H1 (cell line): Measurements from ENCODE around the gene AP3S1. TPM values are rescaled to one million over a fixed set of nuclear protein-coding genes. Genes with fewer than 3 reads are reported as not detected.

ENCODE experiments used
- CTCF ChIA-PET: fragments of 300-600 bp; sonication (Branson Sonifier 250); formaldehyde crosslinking; loops from one replicate; lab custom pipeline; 2021; ENCODE audit not compliant: partially characterized antibody; lab: Charles Lee
- POLR2A ChIA-PET: fragments of 300-600 bp; sonication (Branson Sonifier 250); formaldehyde crosslinking; loops from one replicate; lab custom pipeline; 2021; ENCODE audit warnings: inconsistent platforms; ENCODE audit not compliant: partially characterized antibody; lab: Charles Lee
- DNase-seq, 2 experiments: peaks; one replicate each; pipeline versions ENCODE4 v3.0.0 to v3.0.0-alpha.2; 2010 to 2022; ENCODE audit warnings: low spot score in 2 of 2, low read depth in 1 of 2, mixed read lengths in 1 of 2
- FAIRE-seq: peaks from 2 replicates; lab custom pipeline; 2011; peaks lifted over from hg19 to GRCh38; lab: Jason Lieb, UNC
- H2AFZ ChIP-seq: 2 replicates; pipeline ENCODE4 v1.8.1; 2012; ENCODE audit warnings: low read length, inconsistent platforms
- H2AK5ac ChIP-seq: 2 replicates; pipeline ENCODE4 v1.6.1; 2013; ENCODE audit warnings: low read depth, low read length
- H2BK120ac ChIP-seq: replicated peaks from 2 replicates; pipeline ENCODE3; 2013; ENCODE audit warnings: low read depth, low read length, inconsistent platforms
- H2BK12ac ChIP-seq: 2 replicates; pipeline ENCODE4 v1.6.1; 2013; ENCODE audit warnings: low read depth, low read length
- H2BK15ac ChIP-seq: 2 replicates; pipeline ENCODE4 v1.6.1; 2013; ENCODE audit warnings: low read length
- H2BK20ac ChIP-seq: 2 replicates; pipeline ENCODE4 v1.6.1; 2013; ENCODE audit warnings: low read length
- H2BK5ac ChIP-seq: 2 replicates; pipeline ENCODE4 v1.6.1; 2013; ENCODE audit warnings: low read depth, low read length
- H3K14ac ChIP-seq: 2 replicates; pipeline ENCODE4 v1.6.1; 2013; ENCODE audit warnings: inconsistent platforms; ENCODE audit not compliant: insufficient read length
- H3K18ac ChIP-seq: 2 replicates; pipeline ENCODE4 v1.6.1; 2013; ENCODE audit warnings: low read length; ENCODE audit errors: extremely low read depth
- H3K23ac ChIP-seq: 2 replicates; pipeline ENCODE4 v1.6.1; 2013; ENCODE audit warnings: inconsistent platforms; ENCODE audit not compliant: insufficient read length
- H3K23me2 ChIP-seq: 2 replicates; pipeline ENCODE4 v1.6.1; 2013; ENCODE audit warnings: low read depth, low read length
- H3K27ac ChIP-seq: 2 replicates; pipeline ENCODE4 v1.6.1; 2011; ENCODE audit warnings: low read depth, low read length, inconsistent platforms
- H3K27me3 ChIP-seq, 4 experiments: replicated peaks in 1 of 4; 1 replicate in 1 of 4; 2 replicates in 3 of 4; pipeline versions ENCODE4 v1.6.1 to v1.8.1; 2011 to 2013; ENCODE audit warnings: low read length in 3 of 4, mild to moderate bottlenecking in 3 of 4, inconsistent platforms in 2 of 4, mixed read lengths in 2 of 4, moderate library complexity in 1 of 4; ENCODE audit not compliant: control insufficient read depth in 3 of 4, insufficient read depth in 3 of 4; ENCODE audit errors: extremely low read depth in 1 of 4
- H3K36me3 ChIP-seq, 4 experiments: 2 replicates each; pipeline versions ENCODE4 v1.6.1 to v1.8.1; 2011 to 2013; ENCODE audit warnings: mild to moderate bottlenecking in 4 of 4, low read length in 3 of 4, moderate library complexity in 2 of 4, control low read depth in 1 of 4, inconsistent platforms in 1 of 4; ENCODE audit not compliant: insufficient read depth in 4 of 4, control insufficient read depth in 2 of 4
- H3K4ac ChIP-seq: replicated peaks from 2 replicates; pipeline ENCODE3; 2013; ENCODE audit warnings: low read length, low read depth, mixed read lengths, inconsistent platforms; ENCODE audit not compliant: insufficient read length
- H3K4me1 ChIP-seq, 4 experiments: replicated peaks in 1 of 4; 1 replicate in 1 of 4; 2 replicates in 3 of 4; pipeline versions ENCODE4 v1.6.1 to v1.8.1; 2011 to 2013; ENCODE audit warnings: low read length in 3 of 4, inconsistent platforms in 2 of 4, mixed read lengths in 1 of 4; ENCODE audit not compliant: insufficient read depth in 4 of 4, control insufficient read depth in 3 of 4
- H3K4me2 ChIP-seq, 2 experiments: 2 replicates each; pipeline versions ENCODE4 v1.6.1 to v1.8.1; 2011 to 2013; ENCODE audit warnings: low read depth in 2 of 2, low read length in 2 of 2, control low read depth in 1 of 2, inconsistent platforms in 1 of 2, mild to moderate bottlenecking in 1 of 2; ENCODE audit not compliant: insufficient read depth in 1 of 2
- H3K4me3 ChIP-seq, 4 experiments: fragments of 200-600, 300-600 bp in 1 of 4; sonication (generic), shearing (Covaris generic), sonication (Bioruptor Twin) in 1 of 4; 2 replicates each; pipeline versions ENCODE4 v1.5.1 to v1.8.1; 2011 to 2016; ENCODE audit warnings: low read length in 4 of 4, low read depth in 3 of 4, control low read depth in 2 of 4, inconsistent platforms in 2 of 4, mild to moderate bottlenecking in 2 of 4, mixed read lengths in 1 of 4, moderate library complexity in 1 of 4; ENCODE audit not compliant: insufficient read depth in 2 of 4; ENCODE audit errors: extremely low read depth in 1 of 4
- H3K56ac ChIP-seq: replicated peaks from 2 replicates; pipeline ENCODE3; 2013; ENCODE audit warnings: low read depth, mild to moderate bottlenecking, mixed read lengths, low read length, inconsistent platforms; ENCODE audit not compliant: insufficient read length
- H3K79me1 ChIP-seq: 2 replicates; pipeline ENCODE4 v1.6.1; 2013; ENCODE audit warnings: low read depth, low read length, control low read depth
- H3K79me2 ChIP-seq, 2 experiments: 2 replicates each; pipeline versions ENCODE4 v1.6.1 to v1.8.1; 2012 to 2013; ENCODE audit warnings: low read length in 2 of 2, mild to moderate bottlenecking in 2 of 2, inconsistent platforms in 1 of 2; ENCODE audit not compliant: insufficient read depth in 2 of 2, control insufficient read depth in 1 of 2
- H3K9ac ChIP-seq, 4 experiments: replicated peaks in 1 of 4; 1 replicate in 1 of 4; 2 replicates in 3 of 4; pipeline versions ENCODE4 v1.6.1 to v1.8.1; 2011 to 2013; ENCODE audit warnings: low read depth in 3 of 4, low read length in 3 of 4, control low read depth in 2 of 4, mild to moderate bottlenecking in 2 of 4, moderate library complexity in 2 of 4, inconsistent platforms in 1 of 4; ENCODE audit errors: extremely low read depth in 1 of 4
- H3K9me3 ChIP-seq, 2 experiments: 2 replicates each; pipeline versions ENCODE4 v1.6.1 to v1.8.1; 2012 to 2013; ENCODE audit warnings: mild to moderate bottlenecking in 2 of 2, moderate library complexity in 2 of 2, control low read depth in 1 of 2, inconsistent platforms in 1 of 2, low read depth in 1 of 2, low read length in 1 of 2, mixed read lengths in 1 of 2; ENCODE audit not compliant: insufficient read depth in 2 of 2
- H4K20me1 ChIP-seq, 2 experiments: replicated peaks in 1 of 2; 2 replicates each; pipeline versions ENCODE3 to v1.8.1; 2011 to 2013; ENCODE audit warnings: inconsistent platforms in 2 of 2, low read length in 2 of 2, mild to moderate bottlenecking in 1 of 2; ENCODE audit not compliant: insufficient read depth in 2 of 2, control insufficient read depth in 1 of 2
- H4K5ac ChIP-seq: 2 replicates; pipeline ENCODE4 v1.6.1; 2013; ENCODE audit warnings: low read length, low read depth, mixed read lengths, inconsistent platforms; ENCODE audit not compliant: insufficient read length
- H4K8ac ChIP-seq: 2 replicates; pipeline ENCODE4 v1.8.0; 2013; ENCODE audit warnings: mild to moderate bottlenecking, moderate library complexity, low read length, inconsistent platforms; ENCODE audit not compliant: insufficient read depth; ENCODE audit errors: extremely low read depth
- H4K91ac ChIP-seq: replicated peaks from 2 replicates; pipeline ENCODE3; 2013; ENCODE audit warnings: low read length, mixed read lengths, inconsistent platforms; ENCODE audit not compliant: insufficient read length
- ASH2L ChIP-seq: fragments of 200-600, 300-600 bp; sonication (generic); IDR thresholded peaks from one replicate; pipeline ENCODE4 v1.7.1; 2017; ENCODE audit warnings: low read length
- GTF2F1 ChIP-seq: IDR thresholded peaks from 2 replicates; pipeline ENCODE4 v1.6.1; 2012; ENCODE audit warnings: low read depth, low read length, improper control_type of control experiment, borderline replicate concordance
- KDM1A ChIP-seq: fragments of 200-600, 300-600 bp; sonication (generic); IDR thresholded peaks from 2 replicates; pipeline ENCODE4 v1.7.1; 2016; ENCODE audit warnings: mild to moderate bottlenecking, low read length, borderline replicate concordance
- NANOG ChIP-seq: IDR thresholded peaks from 2 replicates; pipeline ENCODE4 v1.6.1; 2011; ENCODE audit warnings: low read length, low read depth, mild to moderate bottlenecking, inconsistent platforms; ENCODE audit not compliant: insufficient read depth, poor library complexity, severe bottlenecking
- POLR2A ChIP-seq, 2 experiments: IDR thresholded peaks; 1 replicate in 1 of 2; 2 replicates in 1 of 2; pipeline ENCODE4 v1.6.1; 2011; ENCODE audit warnings: low read depth in 2 of 2, low read length in 2 of 2, mild to moderate bottlenecking in 2 of 2; ENCODE audit errors: control extremely low read depth in 1 of 2
- SIN3A ChIP-seq, 2 experiments: IDR thresholded peaks in 1 of 2; conservative IDR thresholded peaks in 1 of 2; 2 replicates each; pipeline ENCODE4 v1.6.1; 2011 to 2012; ENCODE audit warnings: low read length in 2 of 2, improper control_type of control experiment in 1 of 2, low read depth in 1 of 2, mild to moderate bottlenecking in 1 of 2
- SP1 ChIP-seq: IDR thresholded peaks from 2 replicates; pipeline ENCODE4 v1.6.1; 2011; ENCODE audit warnings: low read depth, low read length
- TAF1 ChIP-seq: IDR thresholded peaks from 2 replicates; pipeline ENCODE4 v1.6.1; 2011; ENCODE audit warnings: mild to moderate bottlenecking, low read depth, low read length
- TCF12 ChIP-seq: IDR thresholded peaks from 2 replicates; pipeline ENCODE4 v1.6.1; 2011; ENCODE audit warnings: low read depth, mild to moderate bottlenecking, low read length
- ZNF274 ChIP-seq: IDR thresholded peaks from 2 replicates; pipeline ENCODE4 v1.7.0; 2012; ENCODE audit warnings: low read length, borderline replicate concordance; ENCODE audit errors: extremely low read depth
- WGBS, 2 experiments: shearing (Covaris generic) in 1 of 2; methylation state at CpG; one replicate each; pipeline versions ENCODE4 v1.1.6 to v1.1.7; 2013 to 2015; ENCODE audit warnings: low lambda C conversion rate in 2 of 2, mixed read lengths in 2 of 2, inconsistent platforms in 1 of 2, low coverage in 1 of 2, missing lambda C conversion rate in 1 of 2; ENCODE audit not compliant: insufficient replicate concordance in 2 of 2, insufficient coverage in 1 of 2, insufficient read length in 1 of 2; ENCODE audit errors: extremely low coverage in 1 of 2, missing lambda C conversion rate in 1 of 2; 5-methylcytosine and 5-hydroxymethylcytosine counted together
- polyA plus RNA-seq, 7 experiments: library from polyadenylated mRNA; depleted of rRNA in 3 of 7; stranded (reverse) in 5 of 7; unstranded in 2 of 7; fragments of >200 nt in 5 of 7; fragments of 200-250 nt in 2 of 7; gene quantifications; 1 replicate in 5 of 7; 2 replicates in 1 of 7; 4 replicates in 1 of 7; pipeline versions ENCODE4 v1.2.1 to v1.2.3, GENCODE V29; 2011 to 2013; ENCODE audit warnings: missing spikeins in 2 of 7, mixed read lengths in 2 of 7
- total RNA-seq: library from RNA; stranded (reverse); fragmentation: NEBNext Ultra II Directional; extraction: Animal tissue kit (Norgen Biotek cat#: 25700); gene quantifications from 2 replicates; pipeline ENCODE4 v1.2.1, GENCODE V29; 2021

AP3S1 gene
- total and polyA plus RNA-seq, 2 of the 8 experiments (the other 6 are each of a cell fraction or from before 2014, with no cell fraction given), result 26.6 to 72.7 TPM

DNA sequence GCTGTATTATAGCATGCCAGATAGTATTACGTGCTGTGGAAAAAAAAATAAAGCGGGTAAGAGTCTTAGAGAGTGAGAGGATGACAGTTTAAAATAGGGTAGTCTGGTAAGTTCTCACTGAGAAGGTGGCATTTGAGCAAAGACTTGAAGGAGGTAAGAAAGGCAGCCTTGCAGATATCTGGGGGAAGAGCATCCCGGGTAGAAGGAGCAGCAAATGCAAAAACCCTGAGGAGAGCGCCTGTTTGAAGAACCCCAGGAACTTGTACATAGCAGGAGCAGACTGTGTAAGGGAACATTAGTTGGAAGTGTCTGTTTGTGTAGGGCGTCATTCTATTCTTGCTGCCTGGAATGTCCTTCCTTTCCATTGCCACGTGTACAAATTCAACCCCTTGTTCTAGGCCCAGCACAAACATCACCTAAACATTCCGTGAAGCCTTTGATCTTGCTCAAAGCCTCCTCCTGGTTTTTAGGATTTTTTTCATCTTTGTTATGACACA is 2.6 kb downstream of the AP3S1 start:
- H2BK5ac ChIP-seq, result no peak overlapping the region
- no peak for FAIRE-seq
- no peak overlapping the region for H3K18ac ChIP-seq
- POLR2A ChIA-PET, result no interaction called here
- H3K9ac ChIP-seq, result no peak overlapping the region
- peaks cover 5% of the 10 kb centered on the region; the same call in 1 of the 2 replicates for H3K23me2 ChIP-seq
- no peak overlapping the region for H3K14ac ChIP-seq
- no peak overlapping the region for H2BK20ac ChIP-seq
- no peak overlapping the region for H3K4ac ChIP-seq
- H3K4me1 ChIP-seq, result peaks cover 0 to 6% (median under 1%) of the 10 kb centered on the region in 4 experiments; a peak in 2 of 7 replicates
- no peak overlapping the region for H2BK15ac ChIP-seq
- H4K20me1 ChIP-seq, result peaks cover 7 to 11% of the 10 kb centered on the region in 2 experiments
- no peak overlapping the region for H4K5ac ChIP-seq
- H2BK12ac ChIP-seq, result no peak overlapping the region
- no peak overlapping the region for H3K4me2 ChIP-seq
- no peak for DNase-seq
- CTCF ChIA-PET, result no interaction called here
- no peaks in the 10 kb centered on the region for H3K36me3 ChIP-seq
- no peak overlapping the region for H3K56ac ChIP-seq
- 77% methylated on average over 7 of the region's 7 CpGs; no CpG with 5 or more reads in 1 of the 2 experiments for WGBS, 2 experiments
- peaks cover 4% of the 10 kb centered on the region; the same call in 1 of the 2 replicates for H3K79me1 ChIP-seq
- TF ChIP-seq GTF2F1 (no peak), ZNF274 (no peak), NANOG (no peak), ASH2L (no peak), TAF1 (no peak), SIN3A (conservative IDR thresholded peaks at IDR 0.05 in 1 of 2, IDR thresholded peaks at IDR 0.05 in 1 of 2; ENCODE audit: low read depth in 1 of 2, low read length in 2 of 2) (no peak), SP1 (no peak), TCF12 (no peak), POLR2A (IDR thresholded peaks at IDR 0.05; ENCODE audit: control extremely low read depth in 1 of 2, low read depth in 2 of 2, low read length in 2 of 2) (no peak), KDM1A (no peak)
- H3K79me2 ChIP-seq, result peaks cover 3 to 83% of the 10 kb centered on the region in 2 experiments; a peak in 3 of 4 replicates
- H3K23ac ChIP-seq, result no peak overlapping the region
- no peak overlapping the region for H3K4me3 ChIP-seq
- H3K27ac ChIP-seq, result no peak overlapping the region
- no peak overlapping the region for H2AFZ ChIP-seq
- no peak overlapping the region for H4K91ac ChIP-seq
- no peak overlapping the region for H2AK5ac ChIP-seq
- no peak overlapping the region for H2BK120ac ChIP-seq
- no peaks in the 10 kb centered on the region for H3K9me3 ChIP-seq
- no peaks in the 10 kb centered on the region for H3K27me3 ChIP-seq
- H4K8ac ChIP-seq, result no peak overlapping the region
